Neutrophil (primary cell): ENCODE measurements around the gene OAS3.
"Not testable (repeated sequence)": the region's sequence is repeated elsewhere in the genome, so short reads cannot be mapped to it uniquely, and the experiment has no call there.

Source experiments
- H3K27ac ChIP-seq: fragments of 200-600 bp; sonication (generic); 2 replicates; pipeline ENCODE4 v1.5.1; 2016; ENCODE audit warnings: mild to moderate bottlenecking, moderate library complexity
- H3K27me3 ChIP-seq: fragments of 200-600 bp; sonication (generic); 2 replicates; pipeline ENCODE4 v1.6.0; 2016; ENCODE audit warnings: mild to moderate bottlenecking
- H3K36me3 ChIP-seq: fragments of 200-600 bp; sonication (generic); 2 replicates; pipeline ENCODE4 v1.5.1; 2017
- H3K4me1 ChIP-seq, 2 experiments: fragments of 200-600 bp in 1 of 2; sonication (generic) in 1 of 2; 1 replicate in 1 of 2; 2 replicates in 1 of 2; pipeline versions ENCODE4 v1.5.1 to v1.6.1; 2013 to 2016; ENCODE audit warnings: low read depth in 1 of 2, low read length in 1 of 2, mild to moderate bottlenecking in 1 of 2, moderate library complexity in 1 of 2; ENCODE audit not compliant: control insufficient read depth in 1 of 2, insufficient read depth in 1 of 2
- H3K4me3 ChIP-seq, 2 experiments: fragments of 200-600 bp in 1 of 2; sonication (generic) in 1 of 2; 1 replicate in 1 of 2; 2 replicates in 1 of 2; pipeline ENCODE4 v1.5.1; 2013 to 2016; ENCODE audit warnings: low read depth in 1 of 2, low read length in 1 of 2, mild to moderate bottlenecking in 1 of 2, moderate library complexity in 1 of 2
- H3K9me3 ChIP-seq: fragments of 200-600 bp; sonication (generic); 2 replicates; pipeline ENCODE4 v1.5.1; 2016
- TF ChIP-seq, protein P1 (sequence below): fragments of 200-600 bp; sonication (generic); IDR thresholded peaks from 2 replicates; pipeline ENCODE4 v1.5.1; 2016; ENCODE audit warnings: antibody characterized with exemption

Gene OAS3

GRCh38 chr12:112948806-112949205, 10.5 kb downstream of the OAS3 start:
- H3K36me3 ChIP-seq: peaks cover 40% of the 10 kb centered on the region
- H3K27me3 ChIP-seq: no peaks in the 10 kb centered on the region
- TF ChIP-seq, protein P1, sequence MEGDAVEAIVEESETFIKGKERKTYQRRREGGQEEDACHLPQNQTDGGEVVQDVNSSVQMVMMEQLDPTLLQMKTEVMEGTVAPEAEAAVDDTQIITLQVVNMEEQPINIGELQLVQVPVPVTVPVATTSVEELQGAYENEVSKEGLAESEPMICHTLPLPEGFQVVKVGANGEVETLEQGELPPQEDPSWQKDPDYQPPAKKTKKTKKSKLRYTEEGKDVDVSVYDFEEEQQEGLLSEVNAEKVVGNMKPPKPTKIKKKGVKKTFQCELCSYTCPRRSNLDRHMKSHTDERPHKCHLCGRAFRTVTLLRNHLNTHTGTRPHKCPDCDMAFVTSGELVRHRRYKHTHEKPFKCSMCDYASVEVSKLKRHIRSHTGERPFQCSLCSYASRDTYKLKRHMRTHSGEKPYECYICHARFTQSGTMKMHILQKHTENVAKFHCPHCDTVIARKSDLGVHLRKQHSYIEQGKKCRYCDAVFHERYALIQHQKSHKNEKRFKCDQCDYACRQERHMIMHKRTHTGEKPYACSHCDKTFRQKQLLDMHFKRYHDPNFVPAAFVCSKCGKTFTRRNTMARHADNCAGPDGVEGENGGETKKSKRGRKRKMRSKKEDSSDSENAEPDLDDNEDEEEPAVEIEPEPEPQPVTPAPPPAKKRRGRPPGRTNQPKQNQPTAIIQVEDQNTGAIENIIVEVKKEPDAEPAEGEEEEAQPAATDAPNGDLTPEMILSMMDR: no peak
- H3K4me1 ChIP-seq: no peaks in the 10 kb centered on the region
- no peak overlapping the region for H3K27ac ChIP-seq
- no peaks in the 10 kb centered on the region for H3K9me3 ChIP-seq
- no peak overlapping the region for H3K4me3 ChIP-seq

DNA sequence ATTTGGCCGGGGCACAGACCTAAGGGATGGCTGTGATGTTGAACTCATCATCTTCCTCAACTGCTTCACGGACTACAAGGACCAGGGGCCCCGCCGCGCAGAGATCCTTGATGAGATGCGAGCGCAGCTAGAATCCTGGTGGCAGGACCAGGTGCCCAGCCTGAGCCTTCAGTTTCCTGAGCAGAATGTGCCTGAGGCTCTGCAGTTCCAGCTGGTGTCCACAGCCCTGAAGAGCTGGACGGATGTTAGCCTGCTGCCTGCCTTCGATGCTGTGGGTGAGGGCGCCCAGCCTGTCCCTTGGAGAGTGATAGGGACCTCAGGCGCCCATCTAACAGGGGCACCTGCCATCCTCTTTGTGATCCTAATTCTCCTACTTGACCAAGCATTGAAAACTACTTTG, 12.4 kb downstream of the OAS3 start:
- Histone ChIP-seq H3K4me3 (no peak overlapping the region), H3K27ac (no peak overlapping the region), H3K4me1 (no peaks in the 10 kb centered on the region), H3K9me3 (no peaks in the 10 kb centered on the region), H3K36me3 (peaks cover 37% of the 10 kb centered on the region), H3K27me3 (no peaks in the 10 kb centered on the region)
- TF ChIP-seq, protein P1: no peak

- H3K36me3 ChIP-seq: peaks cover 10% of the 10 kb centered on the region
- H3K27me3 ChIP-seq, H3K27ac ChIP-seq, H3K4me3 ChIP-seq, H3K4me1 ChIP-seq, H3K9me3 ChIP-seq: not testable (repeated sequence)
Observed at GRCh38 chr12:112957125-112957524, 18.9 kb downstream of the OAS3 start.

GRCh38 chr12:112961074-112961473, 22.8 kb downstream of the OAS3 start:
- Histone ChIP-seq H3K4me1 (no peaks in the 10 kb centered on the region), H3K27me3 (no peaks in the 10 kb centered on the region), H3K4me3 (no peak overlapping the region), H3K9me3 (no peaks in the 10 kb centered on the region), H3K27ac (no peak overlapping the region), H3K36me3 (peaks cover 48% of the 10 kb centered on the region)
- TF ChIP-seq, protein P1: no peak

- Histone ChIP-seq H3K4me1 (no peaks in the 10 kb centered on the region), H3K27me3 (no peaks in the 10 kb centered on the region), H3K27ac (no peak overlapping the region), H3K4me3 (no peak overlapping the region), H3K9me3 (no peaks in the 10 kb centered on the region), H3K36me3 (peaks cover 48% of the 10 kb centered on the region)
- TF ChIP-seq, protein P1: no peak
Observed at GRCh38 chr12:112961536-112961935, 23.3 kb downstream of the OAS3 start.

DNA sequence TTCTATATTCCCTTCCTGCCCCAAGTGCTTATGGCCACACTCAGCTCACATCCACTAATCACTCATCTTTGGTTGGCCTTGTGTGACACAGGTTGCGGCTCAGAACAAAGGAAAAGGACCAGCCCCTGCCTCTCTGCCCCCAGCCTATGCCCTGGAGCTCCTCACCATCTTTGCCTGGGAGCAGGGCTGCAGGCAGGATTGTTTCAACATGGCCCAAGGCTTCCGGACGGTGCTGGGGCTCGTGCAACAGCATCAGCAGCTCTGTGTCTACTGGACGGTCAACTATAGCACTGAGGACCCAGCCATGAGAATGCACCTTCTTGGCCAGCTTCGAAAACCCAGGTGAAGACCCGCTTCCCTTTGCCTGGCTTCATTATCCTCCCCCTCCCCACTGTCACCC, 24.3 kb downstream of the OAS3 start:
- H3K4me3 ChIP-seq: no peak overlapping the region
- peaks cover 58% of the 10 kb centered on the region for H3K36me3 ChIP-seq
- TF ChIP-seq, protein P1: no peak
- H3K27me3 ChIP-seq: no peaks in the 10 kb centered on the region
- no peak overlapping the region for H3K27ac ChIP-seq
- H3K9me3 ChIP-seq: no peaks in the 10 kb centered on the region
- H3K4me1 ChIP-seq: no peaks in the 10 kb centered on the region
